ENCODE measurements around the gene UBE3C. TPM values are rescaled to one million over a fixed set of nuclear protein-coding genes. Genes with fewer than 3 reads are reported as not detected.
"Not testable (repeated sequence)": the region's sequence is repeated elsewhere in the genome, so short reads cannot be mapped to it uniquely, and the experiment has no call there.

Gene UBE3C
- total RNA-seq, 2 experiments from 2014 or later = 50.3 to 51.3 TPM

DNA sequence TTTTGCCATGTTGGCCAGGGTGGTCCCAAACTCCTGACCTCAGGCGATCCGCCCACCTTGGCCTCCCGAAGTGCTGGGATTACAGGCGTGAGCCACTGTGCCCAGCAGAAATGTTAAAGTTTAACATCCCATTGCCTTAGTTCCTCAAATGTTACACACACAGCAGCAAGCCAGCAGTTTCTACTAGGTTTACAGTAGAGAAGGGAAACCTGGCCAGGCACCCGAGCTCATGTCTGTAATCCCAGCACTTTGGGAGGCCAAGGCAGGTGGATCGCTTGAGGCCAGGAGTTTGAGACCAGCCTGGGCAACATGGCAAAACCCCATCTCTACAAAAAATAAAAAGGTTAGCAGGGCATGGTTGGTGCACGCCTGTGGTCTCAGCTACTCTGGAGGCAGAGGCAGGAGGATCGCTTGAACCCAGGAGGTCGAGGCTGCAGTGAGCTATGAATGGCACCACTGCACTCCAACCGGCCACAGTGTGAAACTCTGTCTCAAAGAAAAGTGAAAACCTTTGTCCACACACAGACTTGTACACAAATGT lies 135.4 kb downstream of the UBE3C start:
- CTCF ChIA-PET = interaction anchor here (0.7 to 2.4 kb wide), 20 partner anchors 10 to 306 kb away, joined by 3 to 7 read pairs (median 3); no protein-coding TSS in a partner anchor
- DNase-seq; POLR2A ChIA-PET; H3K4me3 Mint-ChIP-seq; H3K27me3 Mint-ChIP-seq; H3K9me3 Mint-ChIP-seq; H3K36me3 Mint-ChIP-seq (ENCODE audit: low read depth); H3K27ac Mint-ChIP-seq: not testable (repeated sequence)
- H3K4me1 Mint-ChIP-seq = peaks cover 26% of the 10 kb centered on the region

DNA sequence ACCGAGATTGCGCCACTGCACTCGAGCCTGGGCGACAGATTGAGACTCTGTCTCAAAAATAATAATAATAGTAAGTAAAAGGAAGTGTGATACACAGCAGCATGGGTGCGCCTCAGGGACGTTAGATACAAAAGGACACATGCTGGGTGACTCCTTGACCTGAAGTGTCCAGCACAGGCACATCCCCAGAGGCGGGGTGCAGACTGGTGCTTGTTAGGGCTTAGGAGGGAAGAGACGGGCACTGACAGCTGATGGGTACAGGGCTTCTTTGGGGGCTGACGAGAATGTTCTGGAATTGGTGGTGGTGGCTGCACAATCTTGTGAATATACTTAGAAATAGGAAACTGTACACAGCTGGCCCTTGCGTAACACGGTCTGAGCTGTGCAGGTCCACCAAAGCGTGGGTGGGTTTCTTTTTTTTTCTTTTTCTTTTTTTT lies 136.3 kb downstream of the UBE3C start:
- H3K4me3 Mint-ChIP-seq = no peak overlapping the region
- ChIA-PET POLR2A (no interaction called here), CTCF (interaction anchor here (0.8 to 2.4 kb wide), 9 partner anchors 9 to 69 kb away, joined by 3 to 7 read pairs (median 5); no protein-coding TSS in a partner anchor)
- no peak for DNase-seq
- no peak overlapping the region for H3K27ac Mint-ChIP-seq
- peaks cover 4% of the 10 kb centered on the region for H3K27me3 Mint-ChIP-seq
- peaks cover 3% of the 10 kb centered on the region for H3K36me3 Mint-ChIP-seq (ENCODE audit: low read depth)
- peaks cover 20% of the 10 kb centered on the region for H3K4me1 Mint-ChIP-seq
- H3K9me3 Mint-ChIP-seq = no peaks in the 10 kb centered on the region

DNA sequence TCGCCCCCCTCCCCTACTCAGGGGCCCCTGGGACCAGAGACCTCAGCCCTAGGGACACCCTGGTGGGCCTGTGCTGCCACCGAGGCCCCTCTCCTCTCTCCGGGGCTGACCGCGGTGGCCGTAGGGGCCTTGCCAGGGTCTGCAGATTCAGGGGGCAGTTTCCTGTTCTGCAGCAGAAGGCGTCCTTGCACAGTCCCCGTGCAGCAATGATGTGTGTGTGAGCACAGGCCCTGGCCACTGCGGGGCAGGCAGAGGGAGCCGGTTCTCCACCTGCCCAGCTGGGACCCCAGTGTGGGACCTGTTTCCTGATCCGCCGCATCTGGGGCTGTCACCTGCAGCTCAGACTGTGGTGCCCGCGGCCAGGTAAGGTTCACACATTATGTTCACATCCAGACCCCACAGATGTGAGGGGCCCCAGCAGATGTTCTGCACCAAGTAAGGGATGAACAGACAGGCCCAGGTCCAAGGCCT lies 137.4 kb downstream of the UBE3C start:
- Mint-ChIP-seq H3K27ac (no peak overlapping the region), H3K4me1 (peaks cover 20% of the 10 kb centered on the region), H3K36me3 (ENCODE audit: low read depth) (no peaks in the 10 kb centered on the region), H3K27me3 (peaks cover 6% of the 10 kb centered on the region), H3K9me3 (no peaks in the 10 kb centered on the region), H3K4me3 (no peak overlapping the region)
- POLR2A ChIA-PET = no interaction called here
- no peak for DNase-seq
- CTCF ChIA-PET = interaction anchor here (1.1 kb wide), 1 partner anchor 70 kb away, joined by 3 read pairs; no protein-coding TSS in a partner anchor

DNA sequence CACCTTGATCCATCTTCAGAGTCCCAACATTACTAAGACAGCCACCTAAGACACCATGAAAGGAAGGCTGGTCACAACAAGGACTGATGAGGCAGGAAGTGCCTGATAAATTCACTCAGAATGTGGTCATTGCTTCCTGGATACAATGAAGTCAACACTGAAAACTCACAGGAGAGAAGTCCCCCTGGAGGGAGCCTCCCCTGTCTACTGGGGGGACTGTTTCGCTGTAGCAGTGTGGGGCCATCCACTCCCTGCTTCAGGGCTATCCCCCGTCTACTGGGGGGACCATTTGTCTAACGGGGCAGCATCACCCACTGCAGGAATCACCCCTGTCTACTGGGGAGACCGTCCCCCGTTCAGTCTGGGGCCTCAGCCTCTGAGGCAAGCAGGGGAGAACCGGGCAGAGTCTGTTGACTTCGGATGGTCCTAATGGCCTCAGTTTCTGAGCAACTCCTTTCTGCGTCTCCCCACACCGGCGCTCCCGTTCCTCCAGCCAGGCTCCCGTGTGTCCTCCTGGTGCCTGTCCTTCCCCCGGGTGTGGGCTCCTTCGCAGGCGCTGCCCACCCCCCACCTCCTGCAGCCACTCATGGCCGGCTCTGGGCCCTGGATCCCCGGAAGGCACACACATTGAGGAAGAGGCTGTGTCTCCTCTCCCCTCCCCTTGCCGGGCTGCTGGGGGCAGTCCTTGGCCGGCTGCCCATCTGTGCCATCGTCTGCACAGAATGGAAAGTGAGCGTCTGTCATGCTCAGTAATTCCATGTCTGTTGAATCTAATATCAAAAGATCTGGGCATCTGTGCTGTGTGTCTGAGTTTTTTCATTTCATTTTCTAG lies 138.2 kb downstream of the UBE3C start:
- peaks cover 20% of the 10 kb centered on the region for H3K4me1 Mint-ChIP-seq
- ChIA-PET POLR2A (no interaction called here), CTCF (no interaction called here)
- no peak overlapping the region for H3K4me3 Mint-ChIP-seq
- H3K36me3 Mint-ChIP-seq (ENCODE audit: low read depth) = no peaks in the 10 kb centered on the region
- DNase-seq = no peak
- H3K9me3 Mint-ChIP-seq = no peaks in the 10 kb centered on the region
- no peak overlapping the region for H3K27ac Mint-ChIP-seq
- H3K27me3 Mint-ChIP-seq = peaks cover 6% of the 10 kb centered on the region

DNA sequence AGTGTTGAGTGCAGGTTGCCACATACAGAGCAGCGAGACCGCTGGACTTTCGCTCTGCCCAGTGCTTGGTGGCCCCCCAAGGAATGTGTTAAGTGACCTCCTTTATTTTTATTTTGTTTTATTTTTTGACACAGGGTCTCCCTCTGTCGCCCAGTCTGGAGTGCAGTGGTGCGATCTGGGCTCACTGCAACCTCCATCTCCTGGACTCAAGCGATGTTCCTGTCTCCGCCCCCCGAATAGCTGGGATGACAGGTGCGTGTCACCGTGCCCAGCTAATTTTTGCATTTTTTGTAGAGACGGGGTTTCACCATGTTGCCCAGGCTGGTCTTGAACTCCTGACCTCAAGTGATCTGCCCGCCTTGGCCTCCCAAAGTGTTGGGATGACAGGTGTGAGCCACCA lies 138.8 kb downstream of the UBE3C start:
- H3K4me3 Mint-ChIP-seq; H3K27ac Mint-ChIP-seq; H3K27me3 Mint-ChIP-seq; H3K9me3 Mint-ChIP-seq; POLR2A ChIA-PET; H3K36me3 Mint-ChIP-seq (ENCODE audit: low read depth); DNase-seq: not testable (repeated sequence)
- peaks cover 20% of the 10 kb centered on the region for H3K4me1 Mint-ChIP-seq
- CTCF ChIA-PET = interaction anchor here (1.0 kb wide), 1 partner anchor 17 kb away, joined by 3 read pairs; no protein-coding TSS in a partner anchor

- Mint-ChIP-seq H3K4me3 (no peak overlapping the region), H3K36me3 (ENCODE audit: low read depth) (no peaks in the 10 kb centered on the region), H3K27me3 (peaks cover 6% of the 10 kb centered on the region), H3K27ac (no peak overlapping the region), H3K4me1 (peaks cover 16% of the 10 kb centered on the region), H3K9me3 (no peaks in the 10 kb centered on the region)
- no peak for DNase-seq
- CTCF ChIA-PET = interaction anchor here (1.0 kb wide), 1 partner anchor 16 kb away, joined by 3 read pairs; no protein-coding TSS in a partner anchor
- POLR2A ChIA-PET = no interaction called here
These were observed 139.6 kb downstream of the UBE3C start for GRCh38 chr7:157278167-157278790.

- Mint-ChIP-seq H3K27ac (no peak overlapping the region), H3K27me3 (peaks cover 6% of the 10 kb centered on the region), H3K4me3 (no peak overlapping the region), H3K4me1 (peaks cover 16% of the 10 kb centered on the region), H3K36me3 (ENCODE audit: low read depth) (no peaks in the 10 kb centered on the region), H3K9me3 (no peaks in the 10 kb centered on the region)
- POLR2A ChIA-PET = no interaction called here
- CTCF ChIA-PET = no interaction called here
- DNase-seq = no peak
These were observed 140.3 kb downstream of the UBE3C start for GRCh38 chr7:157278791-157279724.

DNA sequence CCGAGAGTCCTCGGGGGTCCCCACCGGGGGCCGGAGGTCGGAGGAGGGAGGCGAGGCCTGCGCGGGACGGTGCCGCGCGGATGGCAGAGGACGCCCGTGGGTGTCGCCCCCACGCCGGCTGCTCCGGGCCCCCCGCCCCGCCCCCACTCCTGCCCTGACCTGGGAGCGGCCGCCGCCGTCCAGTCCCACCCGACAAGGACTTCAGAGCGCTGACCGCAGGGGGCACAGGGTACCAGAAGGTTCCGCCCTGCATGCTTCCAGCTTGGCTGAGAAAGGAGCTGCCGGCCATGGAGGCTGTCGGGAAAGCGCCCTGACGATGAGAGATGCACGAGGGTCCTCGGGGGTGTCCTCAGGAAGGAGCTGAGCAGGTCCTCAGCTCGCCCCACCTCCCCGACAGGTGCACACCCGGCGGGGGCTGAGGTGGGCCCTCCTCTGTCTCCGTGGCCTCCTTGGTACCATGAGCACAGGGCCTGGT lies 141.1 kb downstream of the UBE3C start:
- CTCF ChIA-PET = interaction anchor here (1.3 kb wide), 1 partner anchor 13 kb away, joined by 3 read pairs; no protein-coding TSS in a partner anchor
- H3K27ac Mint-ChIP-seq = no peak overlapping the region
- no peak for DNase-seq
- no peak overlapping the region for H3K4me3 Mint-ChIP-seq
- H3K27me3 Mint-ChIP-seq = peaks cover 6% of the 10 kb centered on the region
- POLR2A ChIA-PET = no interaction called here
- no peaks in the 10 kb centered on the region for H3K9me3 Mint-ChIP-seq
- no peaks in the 10 kb centered on the region for H3K36me3 Mint-ChIP-seq (ENCODE audit: low read depth)
- peaks cover 16% of the 10 kb centered on the region for H3K4me1 Mint-ChIP-seq

GRCh38 chr7:157280216-157280841 lies 141.6 kb downstream of the UBE3C start:
- no peak for DNase-seq
- peaks cover 16% of the 10 kb centered on the region for H3K4me1 Mint-ChIP-seq
- H3K27me3 Mint-ChIP-seq = peaks cover 6% of the 10 kb centered on the region
- H3K9me3 Mint-ChIP-seq = no peaks in the 10 kb centered on the region
- POLR2A ChIA-PET = no interaction called here
- CTCF ChIA-PET = interaction anchor here (0.7 to 1.3 kb wide), 4 partner anchors 14 to 59 kb away, joined by 3 to 4 read pairs (median 3); no protein-coding TSS in a partner anchor
- no peak overlapping the region for H3K4me3 Mint-ChIP-seq
- H3K27ac Mint-ChIP-seq = no peak overlapping the region
- H3K36me3 Mint-ChIP-seq (ENCODE audit: low read depth) = no peaks in the 10 kb centered on the region

- peaks cover 15% of the 10 kb centered on the region for H3K4me1 Mint-ChIP-seq
- ChIA-PET POLR2A (no interaction called here), CTCF (interaction anchor here (0.5 to 1.3 kb wide), 5 partner anchors 15 to 305 kb away, joined by 3 to 4 read pairs (median 3); no protein-coding TSS in a partner anchor)
- H3K9me3 Mint-ChIP-seq = no peaks in the 10 kb centered on the region
- H3K36me3 Mint-ChIP-seq (ENCODE audit: low read depth) = no peaks in the 10 kb centered on the region
- DNase-seq = no peak
- H3K4me3 Mint-ChIP-seq = no peak overlapping the region
- peaks cover 6% of the 10 kb centered on the region for H3K27me3 Mint-ChIP-seq
- no peak overlapping the region for H3K27ac Mint-ChIP-seq
These were observed 142.7 kb downstream of the UBE3C start for GRCh38 chr7:157281221-157281998.

GRCh38 chr7:157282141-157282801 lies 143.5 kb downstream of the UBE3C start:
- H3K4me3 Mint-ChIP-seq = no peak overlapping the region
- peaks cover 6% of the 10 kb centered on the region for H3K27me3 Mint-ChIP-seq
- H3K9me3 Mint-ChIP-seq = no peaks in the 10 kb centered on the region
- H3K27ac Mint-ChIP-seq = no peak overlapping the region
- H3K36me3 Mint-ChIP-seq (ENCODE audit: low read depth) = no peaks in the 10 kb centered on the region
- peaks cover 6% of the 10 kb centered on the region for H3K4me1 Mint-ChIP-seq
- no peak for DNase-seq
- ChIA-PET CTCF (no interaction called here), POLR2A (no interaction called here)
